Measurements from ENCODE around the gene ASTN2. TPM values are rescaled to one million over a fixed set of nuclear protein-coding genes. Genes with fewer than 3 reads are reported as not detected.
"Not testable (repeated sequence)": the region's sequence is repeated elsewhere in the genome, so short reads cannot be mapped to it uniquely, and the experiment has no call there.

ASTN2 gene
- total and polyA plus RNA-seq, 10 donors: 0.87 to 6.1 (median 3.7) TPM

GRCh38 chr9:116899337-116900006 is 515.4 kb downstream of the ASTN2 start:
- intact Hi-C loops (cut with DNase I; ENCODE audit: low total_unique reads): no loop called here

GRCh38 chr9:116898131-116898530 is 516.7 kb downstream of the ASTN2 start:
- H3K27me3 ChIP-seq (replicated peaks in 1 of 7); H3K36me3 ChIP-seq; DNase-seq; intact Hi-C loops (cut with DNase I; ENCODE audit: low total_unique reads); H3K4me3 ChIP-seq; H3K27ac ChIP-seq; H3K4me1 ChIP-seq: not testable (repeated sequence)
- H3K9me3 ChIP-seq: peaks cover 0 to 21% (median 18%) of the 10 kb centered on the region in 8 donors
- 80 to 87% (median 84%) methylated on average over 5 of the region's 5 CpGs for WGBS, 5 donors

More at GRCh38 chr9:116899337-116900006, 515.4 kb downstream of the ASTN2 start:
- WGBS, 5 donors: 76 to 96% (median 94%) methylated on average over 2 of the region's 2 CpGs
- no peak for DNase-seq
- Histone ChIP-seq H3K27me3 (replicated peaks in 1 of 7) (no peaks in the 10 kb centered on the region), H3K9me3 (peaks cover 0 to 21% (median 18%) of the 10 kb centered on the region in 8 donors), H3K27ac (no peak overlapping the region), H3K4me1 (no peaks in the 10 kb centered on the region), H3K4me3 (no peak overlapping the region), H3K36me3 (no peaks in the 10 kb centered on the region)
- no peak for TF ChIP-seq POLR2A (IDR thresholded peaks at IDR 0.05)
- TF ChIP-seq CTCF (IDR thresholded peaks at IDR 0.05 in 8 of 11, conservative IDR thresholded peaks at IDR 0.05 in 3 of 11): no peak
- TF ChIP-seq POLR2AphosphoS5 (IDR thresholded peaks at IDR 0.05): no peak

- Histone ChIP-seq H3K4me3 (no peak overlapping the region), H3K4me1 (no peaks in the 10 kb centered on the region), H3K27me3 (replicated peaks in 1 of 7) (no peaks in the 10 kb centered on the region), H3K27ac (no peak overlapping the region), H3K36me3 (no peaks in the 10 kb centered on the region), H3K9me3 (peaks cover 0 to 21% (median 18%) of the 10 kb centered on the region in 8 donors)
- TF ChIP-seq CTCF (IDR thresholded peaks at IDR 0.05 in 8 of 11, conservative IDR thresholded peaks at IDR 0.05 in 3 of 11): no peak
- TF ChIP-seq POLR2AphosphoS5 (IDR thresholded peaks at IDR 0.05): no peak
- TF ChIP-seq POLR2A (IDR thresholded peaks at IDR 0.05): no peak
- WGBS, 5 donors: 56 to 87% (median 80%) methylated on average over 4 of the region's 4 CpGs
- intact Hi-C loops (cut with DNase I; ENCODE audit: low total_unique reads): no loop called here
- no peak for DNase-seq
These were observed 517.7 kb downstream of the ASTN2 start for GRCh38 chr9:116897201-116897600.

GRCh38 chr9:116895961-116896360 is 518.9 kb downstream of the ASTN2 start:
- Histone ChIP-seq H3K4me1 (no peaks in the 10 kb centered on the region), H3K27me3 (replicated peaks in 1 of 7) (no peaks in the 10 kb centered on the region), H3K9me3 (peaks cover 0 to 21% (median 18%) of the 10 kb centered on the region in 8 donors), H3K4me3 (no peak overlapping the region), H3K36me3 (no peaks in the 10 kb centered on the region), H3K27ac (no peak overlapping the region)
- intact Hi-C loops (cut with DNase I; ENCODE audit: low total_unique reads): no loop called here
- TF ChIP-seq POLR2A (IDR thresholded peaks at IDR 0.05): no peak
- TF ChIP-seq POLR2AphosphoS5 (IDR thresholded peaks at IDR 0.05): no peak
- TF ChIP-seq CTCF (IDR thresholded peaks at IDR 0.05 in 8 of 11, conservative IDR thresholded peaks at IDR 0.05 in 3 of 11): no peak
- no peak for DNase-seq

Measured in spleen (tissue), 11 donors.